ENCODE measurements around the gene ATP5MC2. TPM values are rescaled to one million over a fixed set of nuclear protein-coding genes. Genes with fewer than 3 reads are reported as not detected.

The ATP5MC2 gene
- total RNA-seq, 1 donor from 2014 or later, result 313 TPM

DNA sequence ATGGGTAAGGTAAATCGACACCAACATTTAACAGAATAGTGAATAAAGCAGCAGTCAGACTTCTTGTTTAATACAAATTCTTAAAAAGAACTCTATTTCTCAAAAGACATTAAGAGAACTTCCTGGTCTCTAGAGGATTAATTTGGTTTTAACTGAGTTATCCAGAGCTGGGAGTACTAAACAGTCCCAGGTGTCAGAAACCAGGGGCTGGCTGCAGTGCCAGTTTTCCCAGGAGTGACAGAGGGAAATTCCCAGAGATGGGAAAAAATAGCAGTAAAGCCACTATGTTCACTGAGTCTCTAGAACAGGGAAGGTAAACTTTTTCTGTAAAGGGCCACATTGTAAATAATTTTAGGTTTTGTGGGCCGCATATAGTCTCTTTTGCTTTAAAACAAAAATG, 8.8 kb downstream of the ATP5MC2 start:
- no peak overlapping the region for H3K4me3 ChIP-seq (ENCODE audit: low read depth, low read length)
- TF ChIP-seq, protein P1, sequence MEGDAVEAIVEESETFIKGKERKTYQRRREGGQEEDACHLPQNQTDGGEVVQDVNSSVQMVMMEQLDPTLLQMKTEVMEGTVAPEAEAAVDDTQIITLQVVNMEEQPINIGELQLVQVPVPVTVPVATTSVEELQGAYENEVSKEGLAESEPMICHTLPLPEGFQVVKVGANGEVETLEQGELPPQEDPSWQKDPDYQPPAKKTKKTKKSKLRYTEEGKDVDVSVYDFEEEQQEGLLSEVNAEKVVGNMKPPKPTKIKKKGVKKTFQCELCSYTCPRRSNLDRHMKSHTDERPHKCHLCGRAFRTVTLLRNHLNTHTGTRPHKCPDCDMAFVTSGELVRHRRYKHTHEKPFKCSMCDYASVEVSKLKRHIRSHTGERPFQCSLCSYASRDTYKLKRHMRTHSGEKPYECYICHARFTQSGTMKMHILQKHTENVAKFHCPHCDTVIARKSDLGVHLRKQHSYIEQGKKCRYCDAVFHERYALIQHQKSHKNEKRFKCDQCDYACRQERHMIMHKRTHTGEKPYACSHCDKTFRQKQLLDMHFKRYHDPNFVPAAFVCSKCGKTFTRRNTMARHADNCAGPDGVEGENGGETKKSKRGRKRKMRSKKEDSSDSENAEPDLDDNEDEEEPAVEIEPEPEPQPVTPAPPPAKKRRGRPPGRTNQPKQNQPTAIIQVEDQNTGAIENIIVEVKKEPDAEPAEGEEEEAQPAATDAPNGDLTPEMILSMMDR (conservative IDR thresholded peaks at IDR 0.05; ENCODE audit: low read depth, low read length), result no peak

DNA sequence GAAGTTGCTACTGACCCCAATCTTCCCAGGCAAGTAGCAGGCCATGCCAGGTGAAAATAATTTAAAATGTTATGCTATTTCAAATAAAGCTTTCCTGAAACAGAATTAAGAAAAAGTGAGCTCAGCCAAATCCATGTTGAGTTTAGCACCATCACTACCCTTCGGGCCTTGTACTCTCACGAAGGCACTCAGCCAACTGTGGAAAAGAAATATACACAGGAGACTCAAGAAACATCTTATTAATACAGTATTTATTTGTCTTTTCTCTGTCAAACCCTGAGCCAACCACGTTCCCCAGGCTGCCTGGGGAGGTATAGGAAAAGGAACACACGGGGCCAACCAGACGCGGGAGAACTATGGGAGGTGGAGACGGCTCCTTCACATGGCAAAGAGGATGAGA, 10.9 kb downstream of the ATP5MC2 start:
- DNase-seq (ENCODE audit: low read depth), result no peak
- no peak overlapping the region for H3K4me3 ChIP-seq (ENCODE audit: low read depth, low read length)
- TF ChIP-seq, protein P1 (conservative IDR thresholded peaks at IDR 0.05; ENCODE audit: low read depth, low read length), result no peak

More for the DNA sequence above, 8.8 kb downstream of the ATP5MC2 start:
- no peak for DNase-seq (ENCODE audit: low read depth)

- TF ChIP-seq, protein P1 (conservative IDR thresholded peaks at IDR 0.05; ENCODE audit: low read depth, low read length), result no peak
- DNase-seq (ENCODE audit: low read depth), result no peak
- no peak overlapping the region for H3K4me3 ChIP-seq (ENCODE audit: low read depth, low read length)
Observed at GRCh38 chr12:53664191-53664590, 11.7 kb downstream of the ATP5MC2 start.

DNA sequence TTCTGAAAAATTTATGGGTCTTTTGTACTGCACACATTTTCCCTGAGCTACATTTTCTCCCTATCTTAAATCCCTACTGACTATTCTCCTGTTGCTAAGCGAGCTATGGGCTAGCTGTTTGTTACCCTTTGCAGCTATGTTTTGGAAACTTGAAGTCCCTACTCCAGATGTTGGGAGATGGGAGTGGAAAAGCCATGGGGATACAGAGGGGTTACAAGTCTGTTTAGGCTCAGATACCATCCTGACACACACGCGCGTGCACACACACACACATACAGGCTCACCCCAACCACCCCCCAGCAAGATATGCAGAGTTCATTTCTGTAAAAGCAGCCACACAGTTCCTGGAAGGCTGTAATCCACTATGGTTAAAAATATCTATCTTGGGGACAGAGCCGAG, 15.8 kb downstream of the ATP5MC2 start:
- H3K4me3 ChIP-seq (ENCODE audit: low read depth, low read length), result no peak overlapping the region
- TF ChIP-seq, protein P1 (conservative IDR thresholded peaks at IDR 0.05; ENCODE audit: low read depth, low read length), result no peak

DNA sequence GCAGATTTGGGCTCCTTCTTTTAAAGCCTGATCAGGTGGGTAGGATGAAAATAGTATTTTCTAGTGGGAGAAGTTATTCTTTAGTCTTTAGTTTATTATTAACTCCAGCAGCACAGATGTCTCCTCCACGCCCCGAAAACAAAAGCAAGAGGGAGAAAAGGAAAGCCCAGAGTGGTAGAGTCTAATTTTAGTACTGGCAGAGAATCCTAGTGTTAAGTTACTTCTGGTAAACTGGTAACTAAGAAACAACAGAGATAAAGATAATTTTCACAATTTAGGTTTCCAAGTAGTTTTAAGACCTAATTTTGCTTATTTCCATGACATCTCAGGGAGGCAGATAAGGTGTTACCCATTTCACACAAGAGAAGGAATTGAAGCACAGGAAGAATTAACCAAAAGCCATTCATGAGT, 16.3 kb downstream of the ATP5MC2 start:
- DNase-seq (ENCODE audit: low read depth), result no peak
- H3K4me3 ChIP-seq (ENCODE audit: low read depth, low read length), result no peak overlapping the region
- TF ChIP-seq, protein P1 (conservative IDR thresholded peaks at IDR 0.05; ENCODE audit: low read depth, low read length), result no peak

More for the DNA sequence above, 15.8 kb downstream of the ATP5MC2 start:
- no peak for DNase-seq (ENCODE audit: low read depth)

- TF ChIP-seq, protein P1 (conservative IDR thresholded peaks at IDR 0.05; ENCODE audit: low read depth, low read length), result no peak
- no peak overlapping the region for H3K4me3 ChIP-seq (ENCODE audit: low read depth, low read length)
- DNase-seq (ENCODE audit: low read depth), result no peak
Observed at GRCh38 chr12:53659011-53659551, 16.8 kb downstream of the ATP5MC2 start.

DNA sequence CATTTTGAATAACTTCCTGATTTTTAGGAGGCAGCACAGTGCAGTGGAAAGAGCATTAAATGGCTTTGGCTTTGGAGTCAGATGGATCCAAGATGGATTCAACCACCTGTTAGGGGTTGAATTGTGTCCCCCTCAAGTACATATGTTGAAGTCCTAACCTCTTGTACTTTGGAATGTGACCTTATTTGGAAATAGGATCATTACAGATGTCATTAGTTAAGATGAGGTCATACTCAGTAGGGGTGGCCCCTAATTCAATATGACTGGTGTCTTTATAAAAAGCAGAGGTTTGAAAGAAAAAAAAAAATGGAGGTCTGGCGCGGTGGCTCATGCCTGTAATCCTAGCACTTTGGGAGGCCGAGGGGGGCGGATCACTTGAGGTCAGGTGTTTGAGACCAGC, 18.8 kb downstream of the ATP5MC2 start:
- no peak for DNase-seq (ENCODE audit: low read depth)
- no peak overlapping the region for H3K4me3 ChIP-seq (ENCODE audit: low read depth, low read length)
- TF ChIP-seq, protein P1 (conservative IDR thresholded peaks at IDR 0.05; ENCODE audit: low read depth, low read length), result no peak
